Vagina (tissue), 2 donors: ENCODE results near the gene OSBPL10.

Source experiments
- POLR2A ChIP-seq, 2 donors: fragments of 450-650 bp; IDR thresholded peaks; one replicate each; pipeline ENCODE4 v1.6.1; 2017; ENCODE audit warnings: antibody characterized with exemption in 2 of 2, mild to moderate bottlenecking in 2 of 2, moderate library complexity in 2 of 2
- TF ChIP-seq, protein P1 (sequence below), 3 experiments: fragments of 450-650 bp in 2 of 3; fragments of 200-600 bp in 1 of 3; sonication (generic) in 1 of 3; IDR thresholded peaks; one replicate each; pipeline ENCODE4 v1.5.1; 2017 to 2019; ENCODE audit warnings: antibody characterized with exemption in 3 of 3, mild to moderate bottlenecking in 2 of 3, moderate library complexity in 2 of 3

DNA sequence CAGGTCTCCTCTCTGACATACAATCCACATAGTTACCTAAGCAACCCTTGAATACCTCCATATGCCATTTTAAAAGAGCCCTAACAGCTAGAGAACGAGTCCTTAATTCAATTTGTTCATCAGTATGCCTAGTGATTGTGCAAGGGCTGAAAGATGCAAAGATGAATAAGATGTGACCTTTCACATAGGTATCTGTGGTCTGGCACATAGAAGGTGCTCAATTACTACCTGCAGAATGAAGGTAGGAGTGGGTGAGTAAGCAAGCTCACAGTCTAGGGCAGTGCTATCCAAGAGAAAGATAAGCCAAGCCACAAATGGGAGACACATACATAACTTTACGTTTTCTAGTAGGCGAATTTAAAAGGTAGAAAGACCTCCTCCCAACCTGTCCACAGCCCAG lies 157.9 kb downstream of the OSBPL10 start:
- TF ChIP-seq, protein P1, sequence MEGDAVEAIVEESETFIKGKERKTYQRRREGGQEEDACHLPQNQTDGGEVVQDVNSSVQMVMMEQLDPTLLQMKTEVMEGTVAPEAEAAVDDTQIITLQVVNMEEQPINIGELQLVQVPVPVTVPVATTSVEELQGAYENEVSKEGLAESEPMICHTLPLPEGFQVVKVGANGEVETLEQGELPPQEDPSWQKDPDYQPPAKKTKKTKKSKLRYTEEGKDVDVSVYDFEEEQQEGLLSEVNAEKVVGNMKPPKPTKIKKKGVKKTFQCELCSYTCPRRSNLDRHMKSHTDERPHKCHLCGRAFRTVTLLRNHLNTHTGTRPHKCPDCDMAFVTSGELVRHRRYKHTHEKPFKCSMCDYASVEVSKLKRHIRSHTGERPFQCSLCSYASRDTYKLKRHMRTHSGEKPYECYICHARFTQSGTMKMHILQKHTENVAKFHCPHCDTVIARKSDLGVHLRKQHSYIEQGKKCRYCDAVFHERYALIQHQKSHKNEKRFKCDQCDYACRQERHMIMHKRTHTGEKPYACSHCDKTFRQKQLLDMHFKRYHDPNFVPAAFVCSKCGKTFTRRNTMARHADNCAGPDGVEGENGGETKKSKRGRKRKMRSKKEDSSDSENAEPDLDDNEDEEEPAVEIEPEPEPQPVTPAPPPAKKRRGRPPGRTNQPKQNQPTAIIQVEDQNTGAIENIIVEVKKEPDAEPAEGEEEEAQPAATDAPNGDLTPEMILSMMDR (IDR thresholded peaks at IDR 0.05), result no peak
- TF ChIP-seq POLR2A (IDR thresholded peaks at IDR 0.05), result no peak
